Loucy (cell line): Measurements from ENCODE around the gene NUP85.

ENCODE experiments used
- EZH2phosphoT487 ChIP-seq: fragments of 200-600 bp; IDR thresholded peaks from 2 replicates; pipeline ENCODE4 v1.6.1; 2018; ENCODE audit warnings: antibody characterized with exemption, mild to moderate bottlenecking, moderate library complexity, borderline replicate concordance
- TF ChIP-seq, protein P1 (sequence below): fragments of 200-600 bp; sonication (generic); conservative IDR thresholded peaks from 2 replicates; pipeline ENCODE4 v1.5.1; 2014; ENCODE audit warnings: mild to moderate bottlenecking, antibody characterized with exemption, low read length

DNA sequence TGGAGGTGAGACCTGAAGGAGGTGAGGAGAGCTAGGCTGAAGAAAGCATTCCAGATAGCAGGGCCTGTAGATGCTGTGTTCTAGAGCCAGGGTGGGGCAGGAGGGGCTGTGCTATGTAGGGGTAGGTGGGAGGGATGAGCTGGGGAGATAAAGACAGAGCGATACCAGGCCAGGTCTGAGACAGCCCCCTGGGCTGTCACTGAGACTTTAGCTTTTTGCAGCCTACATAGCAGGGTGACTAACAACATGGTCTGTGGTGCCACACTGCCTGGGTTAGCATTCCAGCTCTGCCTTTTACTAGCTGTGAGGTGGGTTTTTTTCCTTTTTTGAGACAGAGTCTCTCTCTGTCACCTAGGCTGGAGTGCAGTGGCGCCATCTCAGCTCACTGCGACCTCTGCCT, 14.3 kb downstream of the NUP85 start:
- TF ChIP-seq, protein P1, sequence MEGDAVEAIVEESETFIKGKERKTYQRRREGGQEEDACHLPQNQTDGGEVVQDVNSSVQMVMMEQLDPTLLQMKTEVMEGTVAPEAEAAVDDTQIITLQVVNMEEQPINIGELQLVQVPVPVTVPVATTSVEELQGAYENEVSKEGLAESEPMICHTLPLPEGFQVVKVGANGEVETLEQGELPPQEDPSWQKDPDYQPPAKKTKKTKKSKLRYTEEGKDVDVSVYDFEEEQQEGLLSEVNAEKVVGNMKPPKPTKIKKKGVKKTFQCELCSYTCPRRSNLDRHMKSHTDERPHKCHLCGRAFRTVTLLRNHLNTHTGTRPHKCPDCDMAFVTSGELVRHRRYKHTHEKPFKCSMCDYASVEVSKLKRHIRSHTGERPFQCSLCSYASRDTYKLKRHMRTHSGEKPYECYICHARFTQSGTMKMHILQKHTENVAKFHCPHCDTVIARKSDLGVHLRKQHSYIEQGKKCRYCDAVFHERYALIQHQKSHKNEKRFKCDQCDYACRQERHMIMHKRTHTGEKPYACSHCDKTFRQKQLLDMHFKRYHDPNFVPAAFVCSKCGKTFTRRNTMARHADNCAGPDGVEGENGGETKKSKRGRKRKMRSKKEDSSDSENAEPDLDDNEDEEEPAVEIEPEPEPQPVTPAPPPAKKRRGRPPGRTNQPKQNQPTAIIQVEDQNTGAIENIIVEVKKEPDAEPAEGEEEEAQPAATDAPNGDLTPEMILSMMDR = no peak
- no peak for TF ChIP-seq EZH2phosphoT487
